ENCODE data around the gene WEE2.

DNA sequence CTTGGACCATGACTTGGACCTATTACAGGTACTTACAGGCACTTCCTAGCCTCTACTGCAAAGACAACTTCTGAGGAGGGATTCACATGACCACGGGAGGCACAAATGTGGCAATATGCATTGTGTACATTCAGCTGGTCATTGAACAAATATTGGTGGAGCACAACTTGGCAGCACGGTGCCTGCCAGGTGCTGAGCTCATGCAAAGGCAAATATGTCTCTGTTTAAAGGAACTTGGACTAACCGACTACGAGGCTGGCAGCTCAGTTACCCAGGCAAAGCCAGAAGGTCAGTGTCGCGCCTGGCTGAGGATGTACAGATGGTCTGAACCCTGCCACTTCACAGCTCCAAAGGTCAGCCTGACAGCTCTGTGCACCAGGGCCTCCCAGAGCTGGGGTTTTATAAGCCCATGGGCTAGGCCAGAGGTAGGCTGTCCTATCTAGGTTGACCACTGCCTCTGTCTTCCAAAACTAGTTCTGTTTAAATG lies 12.3 kb upstream of the WEE2 start:
- TF ChIP-seq, protein P1, sequence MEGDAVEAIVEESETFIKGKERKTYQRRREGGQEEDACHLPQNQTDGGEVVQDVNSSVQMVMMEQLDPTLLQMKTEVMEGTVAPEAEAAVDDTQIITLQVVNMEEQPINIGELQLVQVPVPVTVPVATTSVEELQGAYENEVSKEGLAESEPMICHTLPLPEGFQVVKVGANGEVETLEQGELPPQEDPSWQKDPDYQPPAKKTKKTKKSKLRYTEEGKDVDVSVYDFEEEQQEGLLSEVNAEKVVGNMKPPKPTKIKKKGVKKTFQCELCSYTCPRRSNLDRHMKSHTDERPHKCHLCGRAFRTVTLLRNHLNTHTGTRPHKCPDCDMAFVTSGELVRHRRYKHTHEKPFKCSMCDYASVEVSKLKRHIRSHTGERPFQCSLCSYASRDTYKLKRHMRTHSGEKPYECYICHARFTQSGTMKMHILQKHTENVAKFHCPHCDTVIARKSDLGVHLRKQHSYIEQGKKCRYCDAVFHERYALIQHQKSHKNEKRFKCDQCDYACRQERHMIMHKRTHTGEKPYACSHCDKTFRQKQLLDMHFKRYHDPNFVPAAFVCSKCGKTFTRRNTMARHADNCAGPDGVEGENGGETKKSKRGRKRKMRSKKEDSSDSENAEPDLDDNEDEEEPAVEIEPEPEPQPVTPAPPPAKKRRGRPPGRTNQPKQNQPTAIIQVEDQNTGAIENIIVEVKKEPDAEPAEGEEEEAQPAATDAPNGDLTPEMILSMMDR (IDR thresholded peaks at IDR 0.05) = no peak
- no peak for TF ChIP-seq POLR2A (IDR thresholded peaks at IDR 0.05)

Measured in suprapubic skin (tissue), 3 donors.